ENCODE measurements around the gene NUBPL.
"Not testable (repeated sequence)": the region's sequence is repeated elsewhere in the genome, so short reads cannot be mapped to it uniquely, and the experiment has no call there.

The NUBPL gene

GRCh38 chr14:31592122-31592521 is 30.9 kb downstream of the NUBPL start:
- DNase-seq (ENCODE audit: low spot score): no peak
- TF ChIP-seq CTCF (IDR thresholded peaks at IDR 0.05): no peak
- no peak overlapping the region for H3K4me3 ChIP-seq
- H3K27ac ChIP-seq: no peak overlapping the region

- DNase-seq (ENCODE audit: low spot score): no peak
- TF ChIP-seq CTCF (IDR thresholded peaks at IDR 0.05): no peak
- Histone ChIP-seq H3K27ac (no peak overlapping the region), H3K4me3 (no peak overlapping the region)
Observed at GRCh38 chr14:31592631-31593030, 31.4 kb downstream of the NUBPL start.

- no peak for DNase-seq (ENCODE audit: low spot score)
- H3K27ac ChIP-seq: no peak overlapping the region
- no peak for TF ChIP-seq CTCF (IDR thresholded peaks at IDR 0.05)
- H3K4me3 ChIP-seq: no peak overlapping the region
Observed at GRCh38 chr14:31596342-31597095, 35.3 kb downstream of the NUBPL start.

GRCh38 chr14:31605702-31606101 is 44.5 kb downstream of the NUBPL start:
- DNase-seq (ENCODE audit: low spot score): no peak
- Histone ChIP-seq H3K27ac (no peak overlapping the region), H3K4me3 (no peak overlapping the region)
- no peak for TF ChIP-seq CTCF (IDR thresholded peaks at IDR 0.05)

GRCh38 chr14:31611778-31612433 is 50.7 kb downstream of the NUBPL start:
- no peak overlapping the region for H3K4me3 ChIP-seq
- TF ChIP-seq CTCF (IDR thresholded peaks at IDR 0.05): no peak
- no peak overlapping the region for H3K27ac ChIP-seq
- no peak for DNase-seq (ENCODE audit: low spot score)

GRCh38 chr14:31613188-31613587 is 52.0 kb downstream of the NUBPL start:
- Histone ChIP-seq H3K4me3 (no peak overlapping the region), H3K27ac (no peak overlapping the region)
- no peak for TF ChIP-seq CTCF (IDR thresholded peaks at IDR 0.05)
- no peak for DNase-seq (ENCODE audit: low spot score)

- not testable (repeated sequence) for DNase-seq (ENCODE audit: low spot score); H3K4me3 ChIP-seq; H3K27ac ChIP-seq
Observed at GRCh38 chr14:31618884-31619283, 57.7 kb downstream of the NUBPL start.
